Measurements from ENCODE around the gene NECAB2. TPM values are rescaled to one million over a fixed set of nuclear protein-coding genes. Genes with fewer than 3 reads are reported as not detected.

NECAB2 gene
- total RNA-seq (2014; rRNA removed; shearing (Covaris generic)), result 0.55 and 1.2 TPM in 2 replicates

- peaks cover 11% of the 10 kb centered on the region for H3K27me3 ChIP-seq (ENCODE audit: control insufficient read depth, insufficient read depth, low read length)
- DNase-seq, result no peak
- no peaks in the 10 kb centered on the region for H3K36me3 ChIP-seq (replicated peaks; ENCODE audit: control insufficient read depth, insufficient read depth, low read length)
- peak within 1 kb of the TSS; percentile 38 for H3K4me3 ChIP-seq (ENCODE audit: insufficient read depth, low read depth, low read length)
Observed at GRCh38 chr16:83967838-83968305, at the start of gene NECAB2. Gene NECAB2 (plus strand): TSS chr16:83968244. CDS start chr16:83968649, 405 bp downstream.

DNA sequence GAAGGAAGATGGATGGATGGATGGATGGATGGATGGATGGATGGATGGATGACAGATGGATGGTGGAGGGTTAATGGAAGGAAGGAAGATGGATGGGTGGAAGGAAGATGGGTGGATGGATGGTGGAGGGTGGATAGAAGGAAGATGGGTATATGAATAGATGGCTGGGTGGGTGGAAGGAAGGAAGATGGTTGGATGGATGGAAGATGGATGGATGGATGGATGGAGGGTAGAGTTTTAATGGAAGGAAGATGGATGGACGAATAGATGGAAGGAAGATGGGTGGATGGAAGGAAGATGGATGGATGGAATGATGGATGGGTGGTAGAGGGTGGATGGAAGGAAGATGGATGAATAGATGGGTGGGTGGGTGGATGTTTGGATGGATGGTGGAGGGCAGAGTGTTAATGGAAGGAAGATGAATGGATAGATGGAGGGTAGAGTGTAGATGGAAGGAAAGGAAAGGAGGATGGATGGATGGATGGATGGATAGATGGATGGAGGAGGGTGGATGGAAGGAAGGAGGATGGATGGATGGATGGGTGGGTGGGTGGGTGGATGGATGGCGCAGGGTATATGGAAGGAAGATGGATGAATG lies 47.1 kb upstream of the NECAB2 start:
- Histone ChIP-seq H3K36me3 (replicated peaks; ENCODE audit: control insufficient read depth, insufficient read depth, low read length) (peaks cover 21% of the 10 kb centered on the region), H3K27me3 (ENCODE audit: control insufficient read depth, insufficient read depth, low read length) (no peaks in the 10 kb centered on the region), H3K4me3 (ENCODE audit: insufficient read depth, low read depth, low read length) (no peak overlapping the region)
- DNase-seq, result no peak

DNA sequence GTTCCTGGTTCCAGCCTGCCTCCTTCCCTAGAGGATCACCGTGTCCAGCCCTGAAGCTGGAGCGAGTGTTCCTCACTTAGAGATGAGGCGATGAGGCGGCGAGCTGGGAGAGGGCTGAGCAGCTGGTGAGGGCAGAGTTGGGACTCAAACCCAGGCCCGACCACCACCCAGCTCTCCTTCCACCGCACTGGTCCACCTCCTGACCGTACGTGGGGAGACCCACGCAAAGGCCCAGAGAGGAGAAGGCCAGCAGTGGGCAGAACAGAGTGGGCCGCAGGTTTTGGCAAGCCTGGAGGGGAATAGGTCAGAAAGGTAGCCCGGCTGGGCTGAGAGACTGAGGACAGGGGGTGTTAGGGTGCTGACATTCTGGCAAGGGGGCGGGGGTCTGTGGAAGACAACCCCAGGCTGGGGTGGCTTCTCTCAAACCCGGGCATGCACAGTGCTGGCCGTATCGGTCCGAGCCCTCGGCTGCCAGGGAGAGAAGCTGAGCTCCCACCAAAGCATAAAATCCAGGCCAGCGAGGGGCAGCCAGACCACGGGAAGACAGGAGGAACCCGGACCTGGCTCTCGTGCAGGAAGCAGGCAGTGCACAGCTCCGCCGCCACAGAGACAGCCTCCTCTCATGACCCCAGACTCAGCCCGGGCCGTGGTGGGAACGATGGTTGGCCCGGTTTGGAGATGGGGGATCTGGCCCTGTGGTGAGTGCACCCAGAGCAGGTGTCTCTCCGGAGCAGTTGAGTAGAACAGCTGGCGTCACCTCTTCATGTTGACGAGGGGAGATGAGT lies 44.3 kb upstream of the NECAB2 start:
- peaks cover 11% of the 10 kb centered on the region for H3K36me3 ChIP-seq (replicated peaks; ENCODE audit: control insufficient read depth, insufficient read depth, low read length)
- H3K27me3 ChIP-seq (ENCODE audit: control insufficient read depth, insufficient read depth, low read length), result no peaks in the 10 kb centered on the region
- H3K4me3 ChIP-seq (ENCODE audit: insufficient read depth, low read depth, low read length), result no peak overlapping the region
- DNase-seq, result no peak

- no peaks in the 10 kb centered on the region for H3K27me3 ChIP-seq (ENCODE audit: control insufficient read depth, insufficient read depth, low read length)
- H3K4me3 ChIP-seq (ENCODE audit: insufficient read depth, low read depth, low read length), result no peak overlapping the region
- H3K36me3 ChIP-seq (replicated peaks; ENCODE audit: control insufficient read depth, insufficient read depth, low read length), result peaks cover 3% of the 10 kb centered on the region
- DNase-seq, result no peak
Observed at GRCh38 chr16:83924686-83925085, 43.4 kb upstream of the NECAB2 start.

GRCh38 chr16:83925095-83925905 lies 42.7 kb upstream of the NECAB2 start:
- Histone ChIP-seq H3K4me3 (ENCODE audit: insufficient read depth, low read depth, low read length) (no peak overlapping the region), H3K36me3 (replicated peaks; ENCODE audit: control insufficient read depth, insufficient read depth, low read length) (no peaks in the 10 kb centered on the region; the same call in 1 of the 2 replicates), H3K27me3 (ENCODE audit: control insufficient read depth, insufficient read depth, low read length) (no peaks in the 10 kb centered on the region)
- no peak for DNase-seq

- no peaks in the 10 kb centered on the region for H3K27me3 ChIP-seq (ENCODE audit: control insufficient read depth, insufficient read depth, low read length)
- no peak overlapping the region for H3K4me3 ChIP-seq (ENCODE audit: insufficient read depth, low read depth, low read length)
- no peaks in the 10 kb centered on the region; the same call in 1 of the 2 replicates for H3K36me3 ChIP-seq (replicated peaks; ENCODE audit: control insufficient read depth, insufficient read depth, low read length)
- peak; percentile 70 for DNase-seq
Observed at GRCh38 chr16:83925957-83926725, 41.9 kb upstream of the NECAB2 start.

GRCh38 chr16:83926726-83927397 lies 41.2 kb upstream of the NECAB2 start:
- H3K27me3 ChIP-seq (ENCODE audit: control insufficient read depth, insufficient read depth, low read length), result no peaks in the 10 kb centered on the region
- peak overlapping the region; percentile 27 for H3K4me3 ChIP-seq (ENCODE audit: insufficient read depth, low read depth, low read length)
- no peaks in the 10 kb centered on the region; the same call in 1 of the 2 replicates for H3K36me3 ChIP-seq (replicated peaks; ENCODE audit: control insufficient read depth, insufficient read depth, low read length)
- peak; percentile 96 for DNase-seq

- no peak overlapping the region for H3K4me3 ChIP-seq (ENCODE audit: insufficient read depth, low read depth, low read length)
- no peak for DNase-seq
- no peaks in the 10 kb centered on the region for H3K27me3 ChIP-seq (ENCODE audit: control insufficient read depth, insufficient read depth, low read length)
- no peaks in the 10 kb centered on the region; the same call in 1 of the 2 replicates for H3K36me3 ChIP-seq (replicated peaks; ENCODE audit: control insufficient read depth, insufficient read depth, low read length)
Observed at GRCh38 chr16:83928341-83929055, 39.5 kb upstream of the NECAB2 start.

- no peaks in the 10 kb centered on the region for H3K27me3 ChIP-seq (ENCODE audit: control insufficient read depth, insufficient read depth, low read length)
- no peak overlapping the region for H3K4me3 ChIP-seq (ENCODE audit: insufficient read depth, low read depth, low read length)
- peak; percentile 27 for DNase-seq
- H3K36me3 ChIP-seq (replicated peaks; ENCODE audit: control insufficient read depth, insufficient read depth, low read length), result no peaks in the 10 kb centered on the region; the same call in 1 of the 2 replicates
Observed at GRCh38 chr16:83929811-83930555, 38.1 kb upstream of the NECAB2 start.

GRCh38 chr16:83930730-83931500 lies 37.1 kb upstream of the NECAB2 start:
- DNase-seq, result peak; percentile 43

GRCh38 chr16:83931556-83931955 lies 36.5 kb upstream of the NECAB2 start:
- Histone ChIP-seq H3K27me3 (ENCODE audit: control insufficient read depth, insufficient read depth, low read length) (no peaks in the 10 kb centered on the region), H3K4me3 (ENCODE audit: insufficient read depth, low read depth, low read length) (no peak overlapping the region), H3K36me3 (replicated peaks; ENCODE audit: control insufficient read depth, insufficient read depth, low read length) (no peaks in the 10 kb centered on the region; the same call in 1 of the 2 replicates)
- DNase-seq, result no peak

More at GRCh38 chr16:83930730-83931500, 37.1 kb upstream of the NECAB2 start:
- Histone ChIP-seq H3K27me3 (ENCODE audit: control insufficient read depth, insufficient read depth, low read length) (no peaks in the 10 kb centered on the region), H3K4me3 (ENCODE audit: insufficient read depth, low read depth, low read length) (no peak overlapping the region), H3K36me3 (replicated peaks; ENCODE audit: control insufficient read depth, insufficient read depth, low read length) (no peaks in the 10 kb centered on the region; the same call in 1 of the 2 replicates)

GRCh38 chr16:83932304-83932703 lies 35.7 kb upstream of the NECAB2 start:
- Histone ChIP-seq H3K4me3 (ENCODE audit: insufficient read depth, low read depth, low read length) (no peak overlapping the region), H3K36me3 (replicated peaks; ENCODE audit: control insufficient read depth, insufficient read depth, low read length) (no peaks in the 10 kb centered on the region; the same call in 1 of the 2 replicates)
- DNase-seq, result peak; percentile 67

More at GRCh38 chr16:83932304-83932703, 35.7 kb upstream of the NECAB2 start:
- no peaks in the 10 kb centered on the region for H3K27me3 ChIP-seq (ENCODE audit: control insufficient read depth, insufficient read depth, low read length)

Data from H7 (cell line).